Mammary epithelial cell (primary cell): ENCODE results near the gene SUN2.

ENCODE experiments used
- EZH2 ChIP-seq: IDR thresholded peaks from 2 replicates; pipeline ENCODE4 v1.6.1; 2012; ENCODE audit warnings: low read length, inconsistent platforms, borderline replicate concordance
- TF ChIP-seq, protein P1 (sequence below), 2 donors: IDR thresholded peaks in 1 of 2; conservative IDR thresholded peaks in 1 of 2; 2 replicates each; pipeline ENCODE4 v1.5.1; 2011 to 2012; ENCODE audit warnings: inconsistent platforms in 2 of 2, low read length in 2 of 2, mild to moderate bottlenecking in 2 of 2, control low read depth in 1 of 2, low read depth in 1 of 2; ENCODE audit not compliant: insufficient read depth in 1 of 2; ENCODE audit errors: extremely low read depth in 1 of 2

- TF ChIP-seq, protein P1, sequence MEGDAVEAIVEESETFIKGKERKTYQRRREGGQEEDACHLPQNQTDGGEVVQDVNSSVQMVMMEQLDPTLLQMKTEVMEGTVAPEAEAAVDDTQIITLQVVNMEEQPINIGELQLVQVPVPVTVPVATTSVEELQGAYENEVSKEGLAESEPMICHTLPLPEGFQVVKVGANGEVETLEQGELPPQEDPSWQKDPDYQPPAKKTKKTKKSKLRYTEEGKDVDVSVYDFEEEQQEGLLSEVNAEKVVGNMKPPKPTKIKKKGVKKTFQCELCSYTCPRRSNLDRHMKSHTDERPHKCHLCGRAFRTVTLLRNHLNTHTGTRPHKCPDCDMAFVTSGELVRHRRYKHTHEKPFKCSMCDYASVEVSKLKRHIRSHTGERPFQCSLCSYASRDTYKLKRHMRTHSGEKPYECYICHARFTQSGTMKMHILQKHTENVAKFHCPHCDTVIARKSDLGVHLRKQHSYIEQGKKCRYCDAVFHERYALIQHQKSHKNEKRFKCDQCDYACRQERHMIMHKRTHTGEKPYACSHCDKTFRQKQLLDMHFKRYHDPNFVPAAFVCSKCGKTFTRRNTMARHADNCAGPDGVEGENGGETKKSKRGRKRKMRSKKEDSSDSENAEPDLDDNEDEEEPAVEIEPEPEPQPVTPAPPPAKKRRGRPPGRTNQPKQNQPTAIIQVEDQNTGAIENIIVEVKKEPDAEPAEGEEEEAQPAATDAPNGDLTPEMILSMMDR (conservative IDR thresholded peaks at IDR 0.05 in 1 of 2, IDR thresholded peaks at IDR 0.05 in 1 of 2; ENCODE audit: extremely low read depth in 1 of 2, insufficient read depth in 1 of 2, low read depth in 1 of 2, low read length in 2 of 2) = no peak
- TF ChIP-seq EZH2 = no peak
Observed at GRCh38 chr22:38758276-38758945, 2.6 kb upstream of the SUN2 start.
